Thyroid gland (tissue), 4 donors: Measurements from ENCODE around the gene ZFAND3.

Source experiments
- CTCF ChIP-seq, 6 experiments: fragments of 200-600 bp in 3 of 6; fragments of 450-650 bp in 3 of 6; sonication (generic) in 3 of 6; IDR thresholded peaks; one replicate each; pipeline ENCODE4 v1.5.1; 2016 to 2019; ENCODE audit warnings: antibody characterized with exemption in 6 of 6, mild to moderate bottlenecking in 2 of 6, inconsistent platforms in 1 of 6, moderate library complexity in 1 of 6
- POLR2A ChIP-seq, 2 donors: fragments of 450-650 bp; IDR thresholded peaks; one replicate each; pipeline ENCODE4 v1.6.1; 2017; ENCODE audit warnings: antibody characterized with exemption in 2 of 2, mild to moderate bottlenecking in 2 of 2, moderate library complexity in 1 of 2

GRCh38 chr6:37928217-37928616 is 108.7 kb downstream of the ZFAND3 start:
- TF ChIP-seq CTCF (IDR thresholded peaks at IDR 0.05) (no peak), POLR2A (IDR thresholded peaks at IDR 0.05) (no peak)
